Endodermal cell (in vitro differentiated cells): ENCODE measurements around the gene RDH13. TPM values are rescaled to one million over a fixed set of nuclear protein-coding genes. Genes with fewer than 3 reads are reported as not detected.
"Not testable (repeated sequence)": the region's sequence is repeated elsewhere in the genome, so short reads cannot be mapped to it uniquely, and the experiment has no call there.

Experiments used
- DNase-seq: peaks from one replicate; pipeline ENCODE4 v3.0.0-alpha.2; 2017
- H3K27ac ChIP-seq: 2 replicates; pipeline ENCODE4 v1.5.1; 2013; ENCODE audit warnings: mild to moderate bottlenecking, low read depth, low read length, moderate library complexity
- H3K27me3 ChIP-seq: 2 replicates; pipeline ENCODE4 v1.6.1; 2013; ENCODE audit warnings: mild to moderate bottlenecking, low read length, moderate library complexity; ENCODE audit not compliant: insufficient read depth, control insufficient read depth, poor library complexity, severe bottlenecking
- H3K36me3 ChIP-seq: 2 replicates; pipeline ENCODE4 v1.7.0; 2013; ENCODE audit warnings: mild to moderate bottlenecking, low read length, moderate library complexity; ENCODE audit not compliant: control insufficient read depth, insufficient read depth
- H3K4me1 ChIP-seq: one replicate; pipeline ENCODE4 v1.7.0; 2013; ENCODE audit warnings: low read length; ENCODE audit not compliant: control insufficient read depth, insufficient read depth
- H3K4me3 ChIP-seq: 2 replicates; pipeline ENCODE4 v1.5.1; 2013; ENCODE audit warnings: mild to moderate bottlenecking, low read length, moderate library complexity
- H3K9ac ChIP-seq: 2 replicates; pipeline ENCODE4 v1.6.1; 2013; ENCODE audit warnings: mild to moderate bottlenecking, low read length, moderate library complexity; ENCODE audit not compliant: poor library complexity, severe bottlenecking; ENCODE audit errors: extremely low read depth
- H3K9me3 ChIP-seq: 2 replicates; pipeline ENCODE4 v1.6.1; 2013; ENCODE audit warnings: mild to moderate bottlenecking, low read length, moderate library complexity; ENCODE audit not compliant: control insufficient read depth
- H3K27ac Mint-ChIP-seq: 2 replicates; pipeline ENCODE4 v1.8.0; 2020; ENCODE audit warnings: mixed read lengths
- H3K27me3 Mint-ChIP-seq: 2 replicates; pipeline ENCODE4 v1.8.0; 2021; ENCODE audit warnings: mild to moderate bottlenecking, mixed read lengths; ENCODE audit not compliant: insufficient read depth
- H3K36me3 Mint-ChIP-seq: 2 replicates; pipeline ENCODE4 v1.8.0; 2020; ENCODE audit warnings: low read depth, mixed read lengths
- H3K4me1 Mint-ChIP-seq: 2 replicates; pipeline ENCODE4 v1.8.0; 2020; ENCODE audit warnings: mixed read lengths
- H3K4me3 Mint-ChIP-seq: 2 replicates; pipeline ENCODE4 v1.8.0; 2020; ENCODE audit warnings: mild to moderate bottlenecking, moderate library complexity, mixed read lengths
- H3K9me3 Mint-ChIP-seq: 2 replicates; pipeline ENCODE4 v1.8.0; 2020; ENCODE audit warnings: mild to moderate bottlenecking, mixed read lengths
- WGBS, 2 experiments: methylation state at CpG; one replicate each; pipeline versions ENCODE4 v1.1.5 to v1.1.7; 2013; ENCODE audit warnings: missing lambda C conversion rate in 2 of 2, mixed read lengths in 1 of 2; ENCODE audit not compliant: insufficient coverage in 1 of 2, insufficient read length in 1 of 2; 5-methylcytosine and 5-hydroxymethylcytosine counted together
- total RNA-seq, 2 donors: library from RNA; stranded (reverse); fragmentation: NEBNext Ultra II Directional in 1 of 2; extraction: Animal tissue kit (Norgen Biotek cat#: 25700) in 1 of 2; gene quantifications; 2 replicates in 1 of 2; 3 replicates in 1 of 2; pipeline ENCODE4 v1.2.1, GENCODE V29; 2021
- TF ChIP-seq, protein P1 (sequence below): fragments of 200-600 bp; sonication (generic); conservative IDR thresholded peaks from 2 replicates; pipeline ENCODE4 v1.5.0; 2021; ENCODE audit warnings: antibody characterized with exemption, mild to moderate bottlenecking

Gene RDH13
- total RNA-seq, 2 donors from 2014 or later, result 20.6 to 39.0 TPM

DNA sequence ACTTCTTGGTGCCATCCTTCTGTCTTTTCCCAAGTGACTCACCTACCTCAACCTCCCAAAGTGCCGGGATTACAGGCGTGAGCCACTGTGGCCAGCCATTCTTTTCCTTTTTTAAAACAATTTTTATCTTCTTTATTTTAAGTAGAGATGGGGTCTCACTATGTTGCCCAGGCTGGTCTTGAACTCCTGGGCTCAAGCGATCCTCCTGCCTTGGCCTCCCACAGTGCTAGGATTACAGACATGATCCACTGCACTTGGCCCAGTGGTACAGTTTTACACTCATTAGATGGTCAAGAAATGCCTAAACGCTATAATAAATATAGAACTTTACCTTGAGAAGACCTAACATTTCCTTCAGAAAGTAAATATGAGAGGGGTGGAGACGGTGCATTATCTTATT lies 49.4 kb downstream of the RDH13 start:
- H3K36me3 ChIP-seq, result peaks cover 64% of the 10 kb centered on the region
- 73 to 88% methylated on average over 1 to 4 of the region's 5 CpGs for WGBS, 2 experiments
- H3K4me1 Mint-ChIP-seq, result peaks cover 42% of the 10 kb centered on the region
- no peaks in the 10 kb centered on the region for H3K4me1 ChIP-seq
- no peaks in the 10 kb centered on the region for H3K9me3 Mint-ChIP-seq
- no peak overlapping the region for H3K4me3 ChIP-seq
- TF ChIP-seq, protein P1, sequence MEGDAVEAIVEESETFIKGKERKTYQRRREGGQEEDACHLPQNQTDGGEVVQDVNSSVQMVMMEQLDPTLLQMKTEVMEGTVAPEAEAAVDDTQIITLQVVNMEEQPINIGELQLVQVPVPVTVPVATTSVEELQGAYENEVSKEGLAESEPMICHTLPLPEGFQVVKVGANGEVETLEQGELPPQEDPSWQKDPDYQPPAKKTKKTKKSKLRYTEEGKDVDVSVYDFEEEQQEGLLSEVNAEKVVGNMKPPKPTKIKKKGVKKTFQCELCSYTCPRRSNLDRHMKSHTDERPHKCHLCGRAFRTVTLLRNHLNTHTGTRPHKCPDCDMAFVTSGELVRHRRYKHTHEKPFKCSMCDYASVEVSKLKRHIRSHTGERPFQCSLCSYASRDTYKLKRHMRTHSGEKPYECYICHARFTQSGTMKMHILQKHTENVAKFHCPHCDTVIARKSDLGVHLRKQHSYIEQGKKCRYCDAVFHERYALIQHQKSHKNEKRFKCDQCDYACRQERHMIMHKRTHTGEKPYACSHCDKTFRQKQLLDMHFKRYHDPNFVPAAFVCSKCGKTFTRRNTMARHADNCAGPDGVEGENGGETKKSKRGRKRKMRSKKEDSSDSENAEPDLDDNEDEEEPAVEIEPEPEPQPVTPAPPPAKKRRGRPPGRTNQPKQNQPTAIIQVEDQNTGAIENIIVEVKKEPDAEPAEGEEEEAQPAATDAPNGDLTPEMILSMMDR, result no peak
- peaks cover 31% of the 10 kb centered on the region for H3K36me3 Mint-ChIP-seq
- no peak overlapping the region for H3K4me3 Mint-ChIP-seq
- H3K9ac ChIP-seq, result no peak overlapping the region
- H3K27me3 Mint-ChIP-seq, result no peaks in the 10 kb centered on the region
- no peak for DNase-seq
- H3K27ac Mint-ChIP-seq, result no peak overlapping the region
- H3K9me3 ChIP-seq, result no peaks in the 10 kb centered on the region
- no peak overlapping the region for H3K27ac ChIP-seq
- H3K27me3 ChIP-seq, result no peaks in the 10 kb centered on the region

DNA sequence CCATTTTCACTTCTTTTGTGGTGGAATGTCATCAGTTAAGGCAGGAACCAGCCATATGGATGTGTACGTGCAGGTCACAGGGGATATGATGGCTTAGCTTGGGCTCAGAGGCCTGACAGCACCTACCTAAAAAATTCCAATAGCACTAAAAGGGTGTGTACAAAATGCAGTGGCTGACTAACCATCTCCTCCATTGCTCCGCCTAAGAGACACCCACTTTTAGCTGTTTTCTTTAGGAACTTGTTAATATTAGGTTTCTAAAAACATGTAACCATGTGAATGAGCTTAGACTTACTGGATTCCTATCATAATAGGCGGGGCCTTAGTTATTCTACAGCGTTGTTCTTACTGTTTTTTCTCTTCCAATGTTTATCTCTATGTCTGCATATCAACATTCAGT lies 50.6 kb downstream of the RDH13 start:
- no peaks in the 10 kb centered on the region for H3K9me3 Mint-ChIP-seq
- Histone ChIP-seq H3K9me3 (no peaks in the 10 kb centered on the region), H3K27me3 (no peaks in the 10 kb centered on the region), H3K4me3 (peak overlapping the region; percentile 84), H3K27ac (no peak overlapping the region), H3K4me1 (no peaks in the 10 kb centered on the region), H3K36me3 (peaks cover 51% of the 10 kb centered on the region), H3K9ac (peak overlapping the region; percentile 32)
- DNase-seq, result peak; percentile 59
- peaks cover 41% of the 10 kb centered on the region for H3K36me3 Mint-ChIP-seq
- H3K27me3 Mint-ChIP-seq, result no peaks in the 10 kb centered on the region
- TF ChIP-seq, protein P1, result no peak
- peaks cover 55% of the 10 kb centered on the region for H3K4me1 Mint-ChIP-seq
- 41 to 53% methylated on average over 3 to 4 of the region's 4 CpGs for WGBS, 2 experiments
- H3K4me3 Mint-ChIP-seq, result peak overlapping the region; percentile 80
- H3K27ac Mint-ChIP-seq, result peak overlapping the region; percentile 95

- peak overlapping the region; percentile 69 for H3K9ac ChIP-seq
- peak overlapping the region; percentile 80 for H3K4me3 Mint-ChIP-seq
- WGBS, 2 experiments, result 21 to 58% methylated on average over 3 to 7 of the region's 7 CpGs
- H3K9me3 Mint-ChIP-seq, H3K9me3 ChIP-seq, H3K27me3 ChIP-seq, H3K27ac ChIP-seq, H3K4me1 ChIP-seq, H3K27me3 Mint-ChIP-seq: not testable (repeated sequence)
- DNase-seq, result peak; percentile 63
- peaks cover 49% of the 10 kb centered on the region for H3K36me3 Mint-ChIP-seq
- H3K36me3 ChIP-seq, result peaks cover 35% of the 10 kb centered on the region
- H3K4me3 ChIP-seq, result peak overlapping the region; percentile 84
- peak overlapping the region; percentile 95 for H3K27ac Mint-ChIP-seq
- H3K4me1 Mint-ChIP-seq, result peaks cover 57% of the 10 kb centered on the region
Observed at GRCh38 chr19:55010561-55010960, 52.4 kb downstream of the RDH13 start.

DNA sequence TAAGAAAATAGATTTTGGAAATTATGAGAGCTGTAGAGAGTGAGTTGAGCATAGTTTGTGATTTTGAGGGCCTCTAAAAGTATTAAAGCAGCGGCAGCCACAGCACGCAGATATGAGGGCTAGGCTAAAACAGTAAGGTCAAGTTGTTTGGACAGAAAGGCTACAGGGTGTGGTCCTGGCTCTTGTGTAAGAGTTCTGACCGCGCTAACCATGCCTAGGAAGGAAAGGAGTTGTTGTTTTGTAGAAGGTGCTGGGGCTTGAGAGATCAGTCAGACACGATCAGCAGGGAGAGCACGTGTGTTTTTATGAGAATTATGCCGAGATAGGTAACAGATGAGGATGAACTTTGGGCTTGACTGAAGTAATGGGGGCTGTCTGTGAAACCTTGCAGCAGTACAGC lies 54.2 kb downstream of the RDH13 start:
- Mint-ChIP-seq H3K4me3 (peak overlapping the region; percentile 80), H3K9me3 (peaks cover 12% of the 10 kb centered on the region), H3K27ac (peak overlapping the region; percentile 96), H3K4me1 (peaks cover 54% of the 10 kb centered on the region), H3K36me3 (peaks cover 59% of the 10 kb centered on the region)
- H3K9ac ChIP-seq, result peak overlapping the region; percentile 71
- 69 to 78% methylated on average over 6 to 7 of the region's 7 CpGs for WGBS, 2 experiments
- H3K9me3 ChIP-seq, H3K27me3 Mint-ChIP-seq, H3K27me3 ChIP-seq, H3K27ac ChIP-seq, DNase-seq, H3K4me1 ChIP-seq: not testable (repeated sequence)
- H3K4me3 ChIP-seq, result peak overlapping the region; percentile 84
- H3K36me3 ChIP-seq, result peaks cover 26% of the 10 kb centered on the region

- Mint-ChIP-seq H3K36me3 (peaks cover 63% of the 10 kb centered on the region), H3K4me3 (peak overlapping the region; percentile 80), H3K4me1 (peaks cover 54% of the 10 kb centered on the region), H3K27ac (peak overlapping the region; percentile 96), H3K9me3 (peaks cover 12% of the 10 kb centered on the region)
- Histone ChIP-seq H3K36me3 (peaks cover 26% of the 10 kb centered on the region), H3K9ac (peak overlapping the region; percentile 94), H3K4me3 (peak overlapping the region; percentile 96)
- not testable (repeated sequence) for H3K9me3 ChIP-seq, H3K27me3 ChIP-seq, H3K27ac ChIP-seq, DNase-seq, H3K4me1 ChIP-seq, H3K27me3 Mint-ChIP-seq
- 35% methylated on average over 2 of the region's 5 CpGs; no CpG with 5 or more reads in 1 of the 2 experiments for WGBS, 2 experiments
Observed at GRCh38 chr19:55008189-55008588, 54.8 kb downstream of the RDH13 start.

GRCh38 chr19:55007537-55007936 lies 55.4 kb downstream of the RDH13 start:
- H3K4me1 ChIP-seq, H3K27ac ChIP-seq, H3K27me3 ChIP-seq, H3K27me3 Mint-ChIP-seq, DNase-seq, H3K9me3 ChIP-seq: not testable (repeated sequence)
- Histone ChIP-seq H3K9ac (peak overlapping the region; percentile 94), H3K4me3 (peak overlapping the region; percentile 96), H3K36me3 (peaks cover 23% of the 10 kb centered on the region)
- WGBS, 2 experiments, result 16 to 25% methylated on average over 2 to 3 of the region's 3 CpGs
- Mint-ChIP-seq H3K4me1 (peaks cover 49% of the 10 kb centered on the region), H3K27ac (peak overlapping the region; percentile 96), H3K9me3 (peaks cover 12% of the 10 kb centered on the region), H3K36me3 (peaks cover 66% of the 10 kb centered on the region), H3K4me3 (peak overlapping the region; percentile 80)
